Measurements from ENCODE around the gene BEND6.

BEND6 gene

DNA sequence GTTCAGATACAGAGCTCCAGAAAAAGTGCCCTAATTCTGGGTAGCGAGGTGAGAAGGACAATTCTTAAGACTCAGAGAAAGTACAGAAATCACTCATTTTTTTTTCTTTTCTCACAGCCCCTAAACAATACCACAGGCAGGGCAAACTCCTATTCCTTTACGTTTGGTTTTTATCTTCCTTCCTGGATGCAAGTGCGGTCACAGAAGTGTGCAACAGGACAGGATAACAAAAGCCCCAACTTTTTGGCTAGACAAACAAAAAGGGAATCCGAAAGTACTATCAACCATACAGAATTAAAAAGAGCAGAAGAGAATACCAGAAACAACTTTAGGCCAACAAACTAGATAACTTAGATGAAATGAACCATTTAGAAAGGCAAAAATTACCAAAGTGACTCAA, 18.4 kb upstream of the BEND6 start:
- TF ChIP-seq, protein P1, sequence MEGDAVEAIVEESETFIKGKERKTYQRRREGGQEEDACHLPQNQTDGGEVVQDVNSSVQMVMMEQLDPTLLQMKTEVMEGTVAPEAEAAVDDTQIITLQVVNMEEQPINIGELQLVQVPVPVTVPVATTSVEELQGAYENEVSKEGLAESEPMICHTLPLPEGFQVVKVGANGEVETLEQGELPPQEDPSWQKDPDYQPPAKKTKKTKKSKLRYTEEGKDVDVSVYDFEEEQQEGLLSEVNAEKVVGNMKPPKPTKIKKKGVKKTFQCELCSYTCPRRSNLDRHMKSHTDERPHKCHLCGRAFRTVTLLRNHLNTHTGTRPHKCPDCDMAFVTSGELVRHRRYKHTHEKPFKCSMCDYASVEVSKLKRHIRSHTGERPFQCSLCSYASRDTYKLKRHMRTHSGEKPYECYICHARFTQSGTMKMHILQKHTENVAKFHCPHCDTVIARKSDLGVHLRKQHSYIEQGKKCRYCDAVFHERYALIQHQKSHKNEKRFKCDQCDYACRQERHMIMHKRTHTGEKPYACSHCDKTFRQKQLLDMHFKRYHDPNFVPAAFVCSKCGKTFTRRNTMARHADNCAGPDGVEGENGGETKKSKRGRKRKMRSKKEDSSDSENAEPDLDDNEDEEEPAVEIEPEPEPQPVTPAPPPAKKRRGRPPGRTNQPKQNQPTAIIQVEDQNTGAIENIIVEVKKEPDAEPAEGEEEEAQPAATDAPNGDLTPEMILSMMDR (conservative IDR thresholded peaks at IDR 0.05; ENCODE audit: low read depth, low read length), result no peak
- H3K27me3 ChIP-seq (ENCODE audit: insufficient read depth, low read depth), result no peaks in the 10 kb centered on the region
- peaks cover 33% of the 10 kb centered on the region for H3K4me1 ChIP-seq (ENCODE audit: low read depth, poor library complexity, severe bottlenecking)
- no peaks in the 10 kb centered on the region for H4K20me1 ChIP-seq (ENCODE audit: insufficient read depth)
- H3K27ac ChIP-seq, result no peak overlapping the region
- H3K4me2 ChIP-seq, result no peak overlapping the region
- peaks cover 6% of the 10 kb centered on the region; the same call in 1 of the 2 replicates for H3K79me2 ChIP-seq (ENCODE audit: insufficient read depth, low read depth)
- no peak overlapping the region for H2AFZ ChIP-seq (ENCODE audit: low read depth)
- no peak overlapping the region for H3K4me3 ChIP-seq (IDR thresholded peaks at IDR 0.05; ENCODE audit: insufficient read depth, low read depth, low read length)
- no peak overlapping the region for H3K9ac ChIP-seq
- H3K36me3 ChIP-seq (ENCODE audit: insufficient read depth), result no peaks in the 10 kb centered on the region

DNA sequence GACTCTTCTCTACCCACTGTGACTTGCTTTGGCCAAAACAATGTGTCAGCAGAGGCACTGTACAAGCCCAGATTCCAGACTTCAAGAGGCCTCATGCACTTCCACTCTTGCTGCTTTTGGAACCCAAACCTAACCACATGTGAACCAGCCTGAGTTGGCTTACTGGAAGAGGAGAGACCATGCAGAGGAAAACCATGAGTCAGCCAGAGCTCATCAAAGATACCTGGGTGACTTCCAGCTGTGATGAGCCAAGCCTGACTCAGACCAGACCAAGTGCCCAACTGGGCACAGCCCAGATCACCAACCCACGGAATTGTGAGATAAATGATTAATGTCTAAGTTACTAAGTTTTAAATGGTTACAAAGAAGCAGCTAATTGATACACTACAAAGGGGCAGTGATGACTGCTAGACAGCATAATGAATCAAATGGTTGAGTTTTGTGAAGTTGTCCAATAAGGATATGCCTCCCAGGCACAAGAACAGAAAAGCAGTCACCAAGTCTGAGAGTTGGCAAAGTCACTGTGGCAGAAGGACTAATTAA, 16.2 kb upstream of the BEND6 start:
- H3K79me2 ChIP-seq (ENCODE audit: insufficient read depth, low read depth), result peaks cover 6% of the 10 kb centered on the region; the same call in 1 of the 2 replicates
- peak overlapping the region; percentile 54; the same call in 1 of the 2 replicates for H3K27ac ChIP-seq
- no peaks in the 10 kb centered on the region for H3K27me3 ChIP-seq (ENCODE audit: insufficient read depth, low read depth)
- TF ChIP-seq, protein P1 (conservative IDR thresholded peaks at IDR 0.05; ENCODE audit: low read depth, low read length), result no peak
- H3K4me1 ChIP-seq (ENCODE audit: low read depth, poor library complexity, severe bottlenecking), result peaks cover 25% of the 10 kb centered on the region
- H2AFZ ChIP-seq (ENCODE audit: low read depth), result peak overlapping the region; percentile 31; the same call in 1 of the 2 replicates
- peak overlapping the region; percentile 42 for H3K4me2 ChIP-seq
- no peaks in the 10 kb centered on the region for H3K36me3 ChIP-seq (ENCODE audit: insufficient read depth)
- no peak overlapping the region; the same call in 1 of the 2 replicates for H3K9ac ChIP-seq
- no peak overlapping the region for H3K4me3 ChIP-seq (IDR thresholded peaks at IDR 0.05; ENCODE audit: insufficient read depth, low read depth, low read length)
- no peaks in the 10 kb centered on the region for H4K20me1 ChIP-seq (ENCODE audit: insufficient read depth)

DNA sequence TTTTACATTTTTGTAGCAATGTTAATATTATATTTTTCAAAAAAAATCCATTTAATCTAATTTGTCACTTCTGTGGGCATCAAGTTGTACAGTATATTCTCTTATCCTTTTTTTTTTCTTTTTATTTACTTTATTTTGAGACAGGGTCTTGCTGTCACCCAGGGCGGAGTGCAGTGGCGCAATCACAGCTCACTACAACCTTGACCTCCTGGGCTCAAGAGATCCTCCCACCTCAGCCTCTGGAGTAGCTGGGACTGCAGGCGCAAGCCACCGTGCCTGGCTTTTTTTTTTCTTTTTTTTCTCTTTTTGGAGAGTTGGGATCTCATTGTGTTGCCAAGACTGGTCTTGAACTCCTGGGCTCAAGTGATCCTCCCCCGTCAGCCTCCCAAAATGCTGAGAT, 14.4 kb upstream of the BEND6 start:
- Histone ChIP-seq H3K9ac (no peak overlapping the region), H4K20me1 (ENCODE audit: insufficient read depth) (no peaks in the 10 kb centered on the region), H3K27me3 (ENCODE audit: insufficient read depth, low read depth) (no peaks in the 10 kb centered on the region), H3K27ac (no peak overlapping the region), H3K4me3 (IDR thresholded peaks at IDR 0.05; ENCODE audit: insufficient read depth, low read depth, low read length) (no peak overlapping the region), H3K79me2 (ENCODE audit: insufficient read depth, low read depth) (peaks cover 6% of the 10 kb centered on the region; the same call in 1 of the 2 replicates), H3K4me2 (no peak overlapping the region), H3K36me3 (ENCODE audit: insufficient read depth) (no peaks in the 10 kb centered on the region), H2AFZ (ENCODE audit: low read depth) (no peak overlapping the region), H3K4me1 (ENCODE audit: low read depth, poor library complexity, severe bottlenecking) (peaks cover 23% of the 10 kb centered on the region)
- TF ChIP-seq, protein P1 (conservative IDR thresholded peaks at IDR 0.05; ENCODE audit: low read depth, low read length), result no peak

DNA sequence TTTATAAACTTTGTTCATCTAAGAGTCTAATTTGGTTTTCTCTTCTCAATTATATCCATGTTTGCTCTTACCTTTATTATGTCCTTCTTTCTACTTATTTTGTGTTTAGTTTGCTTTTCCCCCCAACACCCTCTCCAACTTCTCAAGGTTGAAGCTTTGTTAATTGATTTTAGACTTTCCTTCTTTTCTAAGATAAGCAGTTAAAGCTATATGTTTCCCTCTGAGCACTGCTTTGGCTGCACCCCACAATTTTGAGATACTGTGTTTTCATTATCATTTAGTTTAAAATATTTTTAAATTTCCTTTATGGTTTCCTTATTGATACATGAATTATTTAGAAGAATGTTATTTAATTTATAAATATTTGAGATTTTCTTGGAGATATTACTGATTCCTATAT, 13.9 kb upstream of the BEND6 start:
- H3K4me3 ChIP-seq (IDR thresholded peaks at IDR 0.05; ENCODE audit: insufficient read depth, low read depth, low read length), result no peak overlapping the region
- H3K36me3 ChIP-seq (ENCODE audit: insufficient read depth), result no peaks in the 10 kb centered on the region
- H3K4me2 ChIP-seq, result no peak overlapping the region
- TF ChIP-seq, protein P1 (conservative IDR thresholded peaks at IDR 0.05; ENCODE audit: low read depth, low read length), result no peak
- H3K27me3 ChIP-seq (ENCODE audit: insufficient read depth, low read depth), result no peaks in the 10 kb centered on the region
- H3K79me2 ChIP-seq (ENCODE audit: insufficient read depth, low read depth), result peaks cover 3% of the 10 kb centered on the region; the same call in 1 of the 2 replicates
- no peak overlapping the region for H3K27ac ChIP-seq
- H3K9ac ChIP-seq, result no peak overlapping the region
- H4K20me1 ChIP-seq (ENCODE audit: insufficient read depth), result no peaks in the 10 kb centered on the region
- no peak overlapping the region for H2AFZ ChIP-seq (ENCODE audit: low read depth)
- H3K4me1 ChIP-seq (ENCODE audit: low read depth, poor library complexity, severe bottlenecking), result peaks cover 23% of the 10 kb centered on the region
